ENCODE results near the gene SLC16A9. TPM values are rescaled to one million over a fixed set of nuclear protein-coding genes. Genes with fewer than 3 reads are reported as not detected.
"Not testable (repeated sequence)": the region's sequence is repeated elsewhere in the genome, so short reads cannot be mapped to it uniquely, and the experiment has no call there.

The SLC16A9 gene
- total RNA-seq, 2 experiments from 2014 or later, result 0.16 TPM; not detected in 1

DNA sequence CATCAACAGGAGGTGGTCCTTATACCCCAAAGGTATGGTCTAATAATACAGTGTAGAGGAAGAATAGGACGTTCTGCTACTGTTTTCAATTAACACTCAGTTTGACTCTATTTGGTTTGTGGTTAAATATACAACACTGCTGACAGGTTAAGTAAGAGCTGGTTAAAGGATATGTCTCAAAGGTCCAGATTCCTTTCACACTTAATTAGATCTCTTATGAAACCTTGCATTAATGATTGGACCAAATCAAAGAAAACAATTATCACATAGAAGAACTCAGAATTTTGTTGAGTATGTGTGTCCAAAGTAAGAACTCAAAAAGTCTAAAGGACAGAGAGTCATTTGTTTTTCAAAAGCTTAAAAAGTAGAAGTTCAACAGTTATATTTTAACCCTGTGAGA lies 25.6 kb upstream of the SLC16A9 start:
- H3K27me3 Mint-ChIP-seq, result peaks cover 28% of the 10 kb centered on the region
- H3K9me3 Mint-ChIP-seq (ENCODE audit: low read depth), result no peaks in the 10 kb centered on the region
- CTCF ChIA-PET, result no interaction called here
- peaks cover 3% of the 10 kb centered on the region for H3K4me1 Mint-ChIP-seq
- H3K36me3 Mint-ChIP-seq, result no peaks in the 10 kb centered on the region
- H3K4me3 Mint-ChIP-seq, result no peak overlapping the region
- DNase-seq, result no peak
- no peak for ATAC-seq
- no peak overlapping the region for H3K27ac Mint-ChIP-seq

DNA sequence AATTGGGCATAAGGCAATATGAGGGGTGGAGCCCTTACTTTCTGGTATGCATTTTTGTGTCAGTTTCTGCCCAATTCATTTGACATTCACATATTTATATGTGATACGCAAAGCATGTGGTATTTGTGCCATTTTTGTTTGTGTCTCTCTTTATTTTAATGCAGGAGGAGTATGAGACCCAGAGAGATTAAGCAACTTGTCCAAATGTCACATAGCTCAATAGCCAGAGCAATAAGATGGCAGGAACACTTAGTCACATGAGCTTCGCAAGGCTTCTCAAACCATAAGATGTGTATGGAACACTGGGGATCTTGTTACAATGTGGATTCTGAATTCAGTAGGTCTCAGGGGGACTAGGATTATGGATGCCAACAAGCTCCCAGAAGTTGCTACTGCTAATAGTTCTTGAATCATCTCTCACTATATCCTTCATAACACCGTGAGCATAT lies 24.4 kb upstream of the SLC16A9 start:
- Mint-ChIP-seq H3K27ac (no peak overlapping the region), H3K4me3 (no peak overlapping the region), H3K9me3 (ENCODE audit: low read depth) (no peaks in the 10 kb centered on the region), H3K4me1 (peaks cover 3% of the 10 kb centered on the region), H3K36me3 (no peaks in the 10 kb centered on the region), H3K27me3 (peaks cover 28% of the 10 kb centered on the region)
- CTCF ChIA-PET, result no interaction called here
- DNase-seq (no peak), ATAC-seq (no peak)

DNA sequence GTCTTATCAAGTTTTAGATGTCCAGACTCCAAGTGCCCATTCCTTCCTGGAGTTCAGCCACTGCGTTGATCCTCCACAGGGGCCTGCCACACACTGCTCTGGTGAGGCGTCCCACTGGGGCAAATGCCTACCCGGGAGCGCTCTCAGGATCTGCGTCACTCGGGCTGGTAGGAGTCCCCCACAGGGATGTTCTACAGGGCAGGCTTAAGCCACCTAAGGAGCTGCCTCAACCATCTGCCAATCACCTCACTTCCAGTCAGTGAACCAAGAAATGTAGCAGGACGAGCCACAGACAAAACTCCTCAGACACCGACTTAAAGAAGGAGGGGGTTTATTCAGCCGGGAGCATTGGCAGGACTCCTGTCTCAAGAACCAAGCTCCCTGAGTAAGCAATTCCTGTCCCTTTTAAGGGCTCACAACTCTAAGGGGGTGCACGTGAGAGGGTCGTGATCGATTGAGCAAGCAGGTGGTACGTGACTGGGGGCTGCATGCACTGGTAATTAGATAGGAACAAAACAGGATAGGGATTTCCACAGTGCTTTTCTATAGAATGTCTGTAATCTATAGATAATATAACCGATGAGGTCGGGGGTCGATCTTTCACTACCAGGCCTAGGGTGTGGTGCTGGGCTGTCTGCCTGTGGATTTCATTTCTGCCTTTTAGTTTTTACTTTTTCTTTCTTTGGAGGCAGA lies 23.8 kb upstream of the SLC16A9 start:
- H3K27me3 Mint-ChIP-seq, result peaks cover 25% of the 10 kb centered on the region
- H3K36me3 Mint-ChIP-seq; ATAC-seq; H3K9me3 Mint-ChIP-seq (ENCODE audit: low read depth); H3K4me1 Mint-ChIP-seq; CTCF ChIA-PET; H3K27ac Mint-ChIP-seq; H3K4me3 Mint-ChIP-seq; DNase-seq: not testable (repeated sequence)

DNA sequence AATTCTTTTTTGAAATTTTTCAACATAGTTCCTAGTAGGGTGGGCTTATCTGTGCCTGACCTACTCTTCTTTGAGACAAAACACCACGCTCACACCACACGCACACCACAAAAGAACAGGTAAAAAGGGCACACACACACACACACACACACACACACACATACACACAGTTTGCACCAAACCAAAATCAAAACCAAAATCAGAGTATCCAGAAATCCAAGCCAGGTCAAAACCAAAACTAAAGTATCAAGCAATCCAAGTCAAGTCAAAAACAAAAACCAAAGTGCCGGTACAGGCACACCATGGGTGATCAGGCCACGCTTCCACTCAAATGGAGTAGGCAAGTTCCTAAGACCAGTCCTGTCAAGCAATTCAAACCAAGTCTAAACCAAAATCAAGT lies 23.2 kb upstream of the SLC16A9 start:
- CTCF ChIA-PET; DNase-seq; H3K4me3 Mint-ChIP-seq; ATAC-seq; H3K27ac Mint-ChIP-seq; H3K4me1 Mint-ChIP-seq; H3K9me3 Mint-ChIP-seq (ENCODE audit: low read depth); H3K36me3 Mint-ChIP-seq: not testable (repeated sequence)
- peaks cover 19% of the 10 kb centered on the region for H3K27me3 Mint-ChIP-seq

DNA sequence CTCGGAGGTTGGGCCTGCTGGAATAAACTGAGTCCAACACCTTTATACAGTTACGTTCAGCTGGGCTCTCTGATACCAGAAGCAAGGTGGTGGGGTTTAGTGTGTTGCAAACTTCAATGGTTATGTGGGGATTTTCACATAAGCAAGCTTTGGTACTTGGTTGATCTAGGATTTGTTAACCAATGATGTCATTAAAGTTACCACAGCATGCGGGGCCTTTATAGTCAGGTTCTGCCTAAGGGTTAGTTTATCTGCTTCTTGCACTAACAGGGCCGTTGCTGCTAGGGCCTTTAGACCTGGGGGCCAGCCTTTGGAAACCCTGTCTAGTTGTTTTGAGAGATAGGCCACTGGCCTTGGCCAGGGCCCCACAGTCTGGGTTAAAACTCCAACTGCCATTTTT lies 19.5 kb upstream of the SLC16A9 start:
- DNase-seq; H3K4me3 Mint-ChIP-seq; ATAC-seq; H3K9me3 Mint-ChIP-seq (ENCODE audit: low read depth); CTCF ChIA-PET; H3K36me3 Mint-ChIP-seq; H3K27ac Mint-ChIP-seq; H3K4me1 Mint-ChIP-seq; H3K27me3 Mint-ChIP-seq: not testable (repeated sequence)

DNA sequence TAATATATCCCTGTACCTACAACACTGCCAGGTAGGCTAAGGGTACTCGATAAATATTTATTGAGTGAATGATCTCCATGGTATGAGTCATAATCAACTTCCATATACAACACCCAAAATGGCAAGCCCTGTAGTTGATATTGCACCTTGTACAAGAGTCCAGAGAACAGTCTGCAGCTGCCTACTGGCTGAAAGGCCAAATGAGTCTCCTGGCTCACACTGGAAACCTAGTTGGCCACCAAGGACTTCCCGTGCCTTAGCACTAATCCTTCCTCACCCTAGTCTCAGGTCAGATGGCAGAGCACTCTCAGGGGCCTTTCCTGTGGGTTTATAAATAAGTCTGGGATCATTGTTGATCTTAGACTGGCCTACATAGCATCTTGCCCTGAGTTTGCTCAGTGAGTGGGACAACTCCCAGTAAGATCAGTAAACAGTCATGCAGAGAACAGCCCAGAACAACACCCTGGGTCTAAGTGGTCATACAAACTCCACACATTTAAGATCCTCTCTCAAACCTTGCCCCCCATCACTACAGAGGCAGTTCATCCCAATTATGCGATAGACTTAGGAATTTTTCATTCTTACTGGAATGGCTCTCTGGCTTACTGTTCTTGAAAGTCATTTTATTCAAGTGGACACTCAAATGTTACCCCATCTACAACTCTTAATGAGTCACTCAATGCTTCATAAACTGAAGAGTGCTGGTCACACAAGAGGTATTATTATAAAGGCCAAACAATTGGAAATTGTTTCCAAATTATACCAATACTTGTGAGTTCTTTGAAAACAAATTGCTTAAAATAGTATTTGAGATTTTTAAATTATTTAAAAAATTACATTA lies 14.7 kb upstream of the SLC16A9 start:
- ATAC-seq (no peak), DNase-seq (no peak)
- no peaks in the 10 kb centered on the region for H3K36me3 Mint-ChIP-seq
- no peaks in the 10 kb centered on the region for H3K4me1 Mint-ChIP-seq
- H3K9me3 Mint-ChIP-seq (ENCODE audit: low read depth), result no peaks in the 10 kb centered on the region
- CTCF ChIA-PET, result no interaction called here
- no peak overlapping the region for H3K4me3 Mint-ChIP-seq
- peaks cover 7% of the 10 kb centered on the region for H3K27me3 Mint-ChIP-seq
- no peak overlapping the region for H3K27ac Mint-ChIP-seq

DNA sequence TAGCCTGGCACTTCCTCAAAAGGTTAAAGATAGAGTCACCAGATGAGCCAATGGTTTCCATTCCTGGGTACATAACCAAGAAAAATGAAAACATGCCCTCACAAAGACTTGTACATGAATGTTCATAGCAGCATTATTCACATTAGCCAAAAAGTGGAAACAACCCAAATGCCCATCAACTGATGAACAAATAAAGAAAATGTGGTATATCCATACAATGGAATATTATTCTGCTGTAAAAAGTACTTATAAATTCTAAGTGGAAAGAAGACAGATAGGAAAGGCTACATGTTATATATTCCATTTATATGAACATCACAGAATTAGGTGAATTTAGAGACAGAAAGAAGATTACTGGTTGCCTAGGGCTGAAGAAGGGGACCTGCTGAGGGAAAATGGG lies 10.7 kb upstream of the SLC16A9 start:
- ATAC-seq (no peak), DNase-seq (no peak)
- Mint-ChIP-seq H3K4me1 (no peaks in the 10 kb centered on the region), H3K27me3 (peaks cover 25% of the 10 kb centered on the region), H3K27ac (no peak overlapping the region), H3K36me3 (no peaks in the 10 kb centered on the region), H3K4me3 (no peak overlapping the region), H3K9me3 (ENCODE audit: low read depth) (no peaks in the 10 kb centered on the region)
- CTCF ChIA-PET, result no interaction called here

DNA sequence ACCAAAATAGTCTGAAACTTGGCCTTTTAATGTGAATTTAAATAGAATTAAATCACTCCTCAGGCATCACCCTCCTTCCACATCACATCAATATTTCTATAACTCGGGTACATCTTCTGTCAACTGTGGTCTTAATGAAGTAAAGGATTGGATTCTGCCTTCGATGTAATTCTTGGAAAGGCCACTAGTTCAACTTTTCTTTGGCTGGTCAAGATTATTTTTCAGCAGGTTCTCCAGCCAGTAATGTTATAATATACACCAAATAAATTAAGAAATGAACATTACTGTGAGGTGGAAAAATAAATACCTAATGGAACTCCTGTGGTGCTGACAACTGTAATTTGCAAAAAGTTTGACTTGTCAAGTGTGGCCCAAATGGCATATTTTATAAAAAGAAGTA lies 9.7 kb upstream of the SLC16A9 start:
- DNase-seq, result no peak
- Mint-ChIP-seq H3K9me3 (ENCODE audit: low read depth) (no peaks in the 10 kb centered on the region), H3K4me1 (no peaks in the 10 kb centered on the region), H3K27ac (no peak overlapping the region), H3K4me3 (no peak overlapping the region), H3K36me3 (no peaks in the 10 kb centered on the region), H3K27me3 (peaks cover 29% of the 10 kb centered on the region)
- ATAC-seq, result no peak
- CTCF ChIA-PET, result no interaction called here

DNA sequence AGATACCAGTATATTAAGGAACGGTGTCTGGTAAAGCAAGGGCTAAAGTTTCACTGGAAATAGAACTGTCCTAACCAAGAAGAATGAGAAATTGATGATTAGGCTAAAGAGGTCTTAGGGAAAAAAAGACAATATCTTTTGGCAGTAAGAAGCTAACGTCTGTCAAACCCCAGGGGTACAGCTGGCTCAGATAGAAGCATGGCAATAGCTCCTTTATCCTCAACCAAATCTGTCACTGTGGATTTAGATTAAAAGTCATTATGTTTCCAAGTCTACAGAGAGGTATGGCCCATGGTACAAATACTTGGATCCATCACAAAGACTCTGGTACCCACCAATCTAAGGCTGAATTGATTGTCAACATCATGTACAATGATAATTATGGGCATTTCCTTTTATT lies 8.6 kb upstream of the SLC16A9 start:
- no peak for DNase-seq
- CTCF ChIA-PET, result no interaction called here
- H3K27me3 Mint-ChIP-seq, result peaks cover 39% of the 10 kb centered on the region
- no peak for ATAC-seq
- no peaks in the 10 kb centered on the region for H3K36me3 Mint-ChIP-seq
- H3K4me1 Mint-ChIP-seq, result no peaks in the 10 kb centered on the region
- no peak overlapping the region for H3K4me3 Mint-ChIP-seq
- H3K9me3 Mint-ChIP-seq (ENCODE audit: low read depth), result no peaks in the 10 kb centered on the region
- H3K27ac Mint-ChIP-seq, result no peak overlapping the region

DNA sequence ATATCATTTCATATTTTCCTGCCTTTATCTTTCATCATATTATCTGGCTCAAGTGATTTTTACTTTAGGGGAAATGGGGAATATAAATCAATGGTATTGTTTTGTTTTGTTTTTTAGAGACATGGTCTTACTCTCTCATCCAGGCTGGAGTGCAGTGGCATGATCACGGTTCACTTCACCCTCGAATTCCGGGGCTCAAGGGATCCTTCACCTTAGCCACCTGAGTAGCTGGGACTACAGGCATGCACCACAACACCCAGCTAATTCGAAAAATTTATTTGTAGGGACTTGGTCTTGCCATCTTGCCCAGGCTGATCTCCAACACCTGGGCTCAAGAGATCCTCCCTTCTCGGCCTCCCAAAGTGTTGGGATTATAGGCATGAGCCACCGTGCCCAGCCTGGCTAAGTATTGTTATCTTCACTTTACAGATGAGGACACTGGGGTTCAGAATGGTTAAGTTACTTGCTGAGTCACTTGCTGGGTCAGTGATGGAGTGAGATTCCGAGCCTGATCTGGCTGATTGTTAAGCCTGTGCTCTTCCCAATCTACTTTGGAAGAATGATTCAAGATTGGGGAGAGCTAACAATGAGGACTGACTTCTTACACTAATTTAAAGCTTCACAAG lies 3.7 kb upstream of the SLC16A9 start:
- no peaks in the 10 kb centered on the region for H3K9me3 Mint-ChIP-seq (ENCODE audit: low read depth)
- no peak overlapping the region for H3K4me3 Mint-ChIP-seq
- DNase-seq (no peak), ATAC-seq (no peak)
- no peak overlapping the region for H3K27ac Mint-ChIP-seq
- no peaks in the 10 kb centered on the region for H3K4me1 Mint-ChIP-seq
- CTCF ChIA-PET, result no interaction called here
- H3K27me3 Mint-ChIP-seq, result peaks cover 69% of the 10 kb centered on the region
- H3K36me3 Mint-ChIP-seq, result no peaks in the 10 kb centered on the region

DNA sequence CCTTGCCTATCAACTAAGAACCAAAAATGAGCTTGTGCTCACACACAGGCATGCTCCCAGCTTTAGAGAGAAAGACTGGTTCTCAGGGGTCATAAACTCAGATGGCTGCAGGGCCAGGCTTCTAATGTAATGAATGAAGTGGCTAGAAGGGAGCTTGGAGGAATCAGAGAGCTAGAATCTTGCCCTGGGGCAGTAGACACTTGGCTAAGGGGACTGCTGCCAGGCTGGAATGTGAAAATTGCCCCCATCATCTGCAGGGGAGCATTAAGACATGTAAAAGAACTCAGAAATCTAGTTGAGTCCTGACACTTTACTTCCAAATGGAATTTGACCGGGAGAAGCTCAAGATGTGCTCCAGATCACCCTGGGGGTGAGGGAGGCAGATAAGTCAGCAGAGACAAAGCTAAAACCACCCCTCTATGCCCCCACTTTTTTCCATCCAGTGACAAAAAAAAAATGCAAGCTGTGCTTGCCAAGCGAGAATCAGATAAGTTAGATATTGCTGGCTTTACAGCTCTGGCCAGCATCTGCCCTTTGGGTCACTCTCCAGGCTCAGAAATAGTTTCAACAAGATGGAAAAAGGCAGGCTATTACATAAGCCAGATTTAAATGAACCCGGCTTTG lies 2.3 kb upstream of the SLC16A9 start:
- no peak for ATAC-seq
- DNase-seq, result no peak
- no peaks in the 10 kb centered on the region for H3K36me3 Mint-ChIP-seq
- peaks cover 70% of the 10 kb centered on the region for H3K27me3 Mint-ChIP-seq
- CTCF ChIA-PET, result interaction anchor here (0.9 to 1.0 kb wide), 2 partner anchors 86 to 180 kb away, joined by 3 to 4 read pairs; no protein-coding TSS in a partner anchor
- H3K27ac Mint-ChIP-seq, result no peak overlapping the region
- no peak overlapping the region for H3K4me3 Mint-ChIP-seq
- H3K9me3 Mint-ChIP-seq (ENCODE audit: low read depth), result no peaks in the 10 kb centered on the region
- no peaks in the 10 kb centered on the region for H3K4me1 Mint-ChIP-seq

DNA sequence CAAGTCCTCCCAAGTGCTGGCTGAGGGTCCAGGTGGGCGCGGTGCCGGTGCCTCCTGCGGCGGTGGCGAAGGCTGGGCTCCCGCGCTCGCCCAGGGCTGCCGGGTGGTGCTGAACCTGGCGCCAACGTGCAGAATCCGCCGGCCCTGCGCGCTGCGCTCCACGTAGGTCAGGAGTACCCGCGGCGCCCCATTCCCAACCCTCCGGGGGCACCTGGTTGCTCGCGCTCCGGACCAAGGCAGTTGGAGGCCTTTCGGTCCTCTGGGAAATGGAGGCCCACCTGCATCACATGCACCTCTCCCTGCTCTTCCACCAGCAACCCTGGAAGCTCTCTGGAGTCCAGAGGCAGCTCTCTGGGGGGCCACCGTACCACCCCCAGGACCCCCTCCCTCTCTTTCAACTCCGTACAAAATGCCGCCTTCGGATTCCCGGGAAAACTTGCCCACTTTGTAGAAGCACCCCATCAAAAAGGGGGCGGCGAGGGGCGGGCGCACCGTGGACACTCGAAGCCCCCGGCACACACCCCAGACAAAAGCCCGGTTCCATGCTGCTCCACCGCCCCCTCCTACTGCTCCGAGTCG lies 745 bp downstream of the SLC16A9 start:
- DNase-seq (no peak), ATAC-seq (no peak)
- no peak overlapping the region for H3K27ac Mint-ChIP-seq
- H3K27me3 Mint-ChIP-seq, result peaks cover 68% of the 10 kb centered on the region
- H3K4me3 Mint-ChIP-seq, result peak overlapping the region; percentile 43
- no peaks in the 10 kb centered on the region for H3K36me3 Mint-ChIP-seq
- CTCF ChIA-PET, result interaction anchor here (1.2 kb wide), 1 partner anchor 126 kb away, joined by 3 read pairs; no protein-coding TSS in a partner anchor
- no peaks in the 10 kb centered on the region for H3K9me3 Mint-ChIP-seq (ENCODE audit: low read depth)
- H3K4me1 Mint-ChIP-seq, result no peaks in the 10 kb centered on the region
